HG02885 (cell line): ENCODE results near the gene SNRNP27.
"Not testable (repeated sequence)": the region's sequence is repeated elsewhere in the genome, so short reads cannot be mapped to it uniquely, and the experiment has no call there.

ENCODE experiments used
- ATAC-seq: cut with Tn5 transposase; IDR thresholded peaks from one replicate; pipeline ENCODE4 v1.9.1; 2021; ENCODE audit warnings: mild to moderate bottlenecking; ENCODE audit not compliant: unreplicated experiment, poor library complexity

SNRNP27 gene

DNA sequence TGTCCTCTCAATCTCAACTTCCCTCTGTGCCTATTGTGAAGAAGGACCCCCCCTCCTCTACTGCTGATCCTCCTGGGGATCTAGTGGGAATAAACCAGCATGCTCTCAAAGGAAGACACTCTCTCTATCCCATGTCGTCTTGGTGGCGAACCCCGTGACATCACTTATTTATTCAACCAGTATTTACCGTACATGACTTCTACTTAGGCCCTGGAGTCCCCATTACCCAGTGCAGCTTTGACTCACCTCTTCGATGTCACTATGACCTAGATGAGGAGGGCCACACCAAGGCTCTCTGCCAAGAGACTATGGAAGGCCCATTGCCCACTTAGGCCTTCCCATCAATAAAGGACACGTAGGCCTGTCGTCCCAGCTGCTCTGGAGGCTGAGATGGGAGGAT lies 51.0 kb downstream of the SNRNP27 start:
- ATAC-seq: no peak

DNA sequence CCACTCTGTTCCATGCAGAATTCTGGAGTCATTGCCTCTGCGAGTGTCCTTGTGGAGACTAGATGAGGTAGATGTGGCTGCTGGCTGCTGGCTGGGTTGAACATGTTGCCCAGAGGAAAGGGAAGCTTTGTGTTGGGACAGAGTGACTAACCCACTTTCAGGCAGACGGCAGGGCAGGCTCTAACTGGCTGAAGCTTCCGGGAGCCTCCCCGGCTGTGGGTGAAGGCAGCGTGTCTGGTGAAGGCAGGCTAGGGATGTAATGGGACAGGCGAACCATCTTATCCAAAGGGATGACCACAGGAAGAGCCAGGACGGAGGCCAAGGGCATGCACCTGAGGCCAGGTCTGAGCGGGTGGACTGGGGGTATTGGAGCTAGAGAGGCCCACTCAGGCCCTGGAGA lies 51.7 kb downstream of the SNRNP27 start:
- ATAC-seq: no peak

- no peak for ATAC-seq
Measured at GRCh38 chr2:69945941-69946340, 52.2 kb downstream of the SNRNP27 start.

- peak; percentile 69 for ATAC-seq
Measured at GRCh38 chr2:69946351-69947324, 52.9 kb downstream of the SNRNP27 start.

- ATAC-seq: no peak
Measured at GRCh38 chr2:69947325-69947931, 53.7 kb downstream of the SNRNP27 start.

GRCh38 chr2:69948032-69948962 lies 54.5 kb downstream of the SNRNP27 start:
- no peak for ATAC-seq

GRCh38 chr2:69948963-69949645 lies 55.3 kb downstream of the SNRNP27 start:
- ATAC-seq: no peak

DNA sequence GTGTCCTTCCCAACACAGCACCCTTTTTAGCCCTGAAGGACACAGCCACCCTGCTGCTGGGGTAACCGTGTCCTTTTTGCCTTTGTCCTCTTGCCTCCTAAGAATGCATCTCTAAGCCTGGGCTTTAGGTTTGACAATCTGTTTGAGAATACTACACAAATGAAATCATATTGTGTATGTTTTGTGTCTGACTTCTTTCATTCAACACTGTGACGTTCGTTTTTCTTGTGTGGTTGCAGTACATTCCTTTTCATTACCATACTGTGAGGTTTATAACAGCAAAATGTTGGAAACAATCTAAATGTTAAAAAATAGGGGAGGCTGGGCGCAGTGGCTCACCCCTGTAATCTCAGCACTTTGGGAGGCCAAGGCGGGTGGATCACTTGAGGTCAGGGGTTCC lies 56.5 kb downstream of the SNRNP27 start:
- ATAC-seq: no peak

DNA sequence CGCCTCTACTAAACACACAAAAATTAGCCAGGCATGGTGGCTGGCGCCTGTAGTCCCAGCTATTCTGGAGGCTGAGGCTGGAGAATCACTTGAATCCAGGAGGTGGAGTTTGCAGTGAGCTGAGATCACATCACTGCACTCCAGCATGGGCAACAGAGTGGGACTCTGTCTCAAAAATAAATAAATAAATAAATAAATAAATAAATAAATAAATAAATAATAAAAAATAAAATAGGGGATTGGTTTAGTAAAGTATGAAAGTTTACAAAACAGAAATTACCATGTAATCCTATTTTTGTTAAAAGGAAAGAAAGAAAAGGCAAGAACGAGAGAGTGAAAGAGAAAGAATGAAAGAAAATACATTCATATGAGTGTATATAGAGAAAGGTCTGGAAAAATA lies 56.9 kb downstream of the SNRNP27 start:
- ATAC-seq: not testable (repeated sequence)

DNA sequence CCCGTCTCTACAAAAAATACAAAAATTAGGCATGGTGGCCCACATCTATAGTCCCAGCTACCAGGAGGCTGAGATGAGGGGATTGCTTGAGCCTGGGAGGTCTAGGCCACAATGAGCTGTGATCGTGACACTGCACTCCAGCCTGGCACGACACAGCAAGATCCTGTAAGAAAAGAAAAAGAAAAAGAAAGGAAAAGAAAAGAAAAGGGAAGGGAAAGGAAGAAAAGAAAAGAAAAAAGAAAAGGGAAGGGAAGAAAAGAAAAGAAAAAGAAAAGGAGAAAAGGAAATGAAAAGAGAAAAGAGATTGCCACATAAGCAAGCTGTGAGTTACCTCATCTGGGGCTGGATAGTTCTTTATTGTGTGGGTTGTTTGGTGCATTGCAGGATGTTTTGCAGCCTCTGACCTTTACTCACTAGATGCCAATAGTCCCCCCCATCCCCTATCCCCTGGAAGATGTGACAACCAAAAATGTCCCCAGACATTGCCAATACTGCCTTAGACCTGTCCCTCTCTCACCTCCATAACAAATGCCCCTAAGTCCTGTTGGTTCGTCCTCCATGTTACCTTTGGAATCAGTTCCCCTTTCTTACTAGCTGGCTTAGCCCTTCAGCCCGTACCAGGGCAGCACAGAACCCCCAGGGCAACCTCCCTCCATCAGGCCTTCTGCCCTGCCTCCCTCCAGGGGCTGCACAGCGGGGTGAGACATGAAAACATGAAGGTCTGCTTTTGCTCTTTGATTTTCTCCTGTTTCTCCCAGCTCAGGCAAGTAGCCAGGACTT lies 58.8 kb downstream of the SNRNP27 start:
- ATAC-seq: no peak

- no peak for ATAC-seq
Measured at GRCh38 chr2:69954084-69954483, 60.3 kb downstream of the SNRNP27 start.
